HG03442 (cell line): ENCODE data around the gene ADH6.
"Not testable (repeated sequence)": the region's sequence is repeated elsewhere in the genome, so short reads cannot be mapped to it uniquely, and the experiment has no call there.

ENCODE experiments used
- ATAC-seq: cut with Tn5 transposase; IDR thresholded peaks from one replicate; pipeline ENCODE4 v1.9.1; 2021; ENCODE audit warnings: mild to moderate bottlenecking, moderate library complexity; ENCODE audit not compliant: unreplicated experiment

The ADH6 gene

DNA sequence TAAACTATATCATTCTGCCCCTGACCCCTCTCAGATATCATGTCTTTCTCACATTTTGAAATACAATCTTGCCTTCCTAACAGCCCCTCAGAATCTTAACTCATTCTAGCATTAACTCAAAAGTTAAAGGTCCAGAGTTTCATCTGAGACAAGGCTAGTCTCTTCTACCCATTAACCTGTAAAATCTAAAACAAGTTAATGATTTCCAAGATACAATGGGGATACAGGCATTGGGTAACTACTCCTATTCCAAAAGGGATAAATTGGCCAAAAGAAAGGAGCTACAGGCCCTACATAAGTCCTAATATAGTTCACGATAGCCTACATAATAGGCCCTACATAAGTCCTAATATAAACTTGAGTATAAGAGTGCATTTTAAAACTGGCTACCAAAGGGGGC, 18.9 kb downstream of the ADH6 start:
- ATAC-seq, result no peak

DNA sequence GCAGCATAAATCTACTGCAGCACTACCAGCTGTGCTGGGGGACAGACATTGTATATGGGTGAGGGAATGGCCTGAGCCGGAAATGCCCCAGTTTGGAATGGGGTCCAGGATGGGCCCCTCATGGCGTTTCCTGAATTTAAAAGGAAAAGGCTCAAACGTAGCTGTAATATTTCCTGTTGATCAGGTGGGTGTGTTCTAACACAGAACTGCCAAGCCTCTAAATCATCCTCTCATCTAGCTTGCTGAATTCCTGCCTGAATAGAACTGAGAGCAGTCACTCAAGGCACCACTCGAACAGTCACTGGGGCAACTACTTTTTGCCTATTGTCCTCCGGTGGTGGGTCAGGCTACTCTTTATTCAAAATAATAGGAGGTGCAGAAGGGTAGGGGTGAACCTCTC, 28.7 kb downstream of the ADH6 start:
- no peak for ATAC-seq

DNA sequence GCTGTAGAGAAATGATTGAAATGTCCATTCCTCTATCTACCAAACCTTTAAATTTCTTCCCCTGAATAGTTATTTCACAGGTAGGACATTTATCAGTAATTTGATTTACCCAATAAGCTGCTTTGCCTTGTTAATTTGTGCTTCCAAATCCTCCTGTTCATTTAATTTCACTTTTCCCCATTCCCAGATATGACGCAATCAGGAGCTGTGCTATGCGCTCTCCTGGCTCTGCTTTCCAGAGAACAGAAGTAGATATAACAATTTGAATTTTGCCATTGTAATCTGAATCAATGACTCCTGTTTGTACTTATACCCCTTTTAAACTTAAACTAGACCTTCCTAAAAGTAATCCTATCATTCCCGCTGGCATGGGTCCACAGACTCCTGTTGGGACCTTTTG, 29.1 kb downstream of the ADH6 start:
- ATAC-seq, result not testable (repeated sequence)

DNA sequence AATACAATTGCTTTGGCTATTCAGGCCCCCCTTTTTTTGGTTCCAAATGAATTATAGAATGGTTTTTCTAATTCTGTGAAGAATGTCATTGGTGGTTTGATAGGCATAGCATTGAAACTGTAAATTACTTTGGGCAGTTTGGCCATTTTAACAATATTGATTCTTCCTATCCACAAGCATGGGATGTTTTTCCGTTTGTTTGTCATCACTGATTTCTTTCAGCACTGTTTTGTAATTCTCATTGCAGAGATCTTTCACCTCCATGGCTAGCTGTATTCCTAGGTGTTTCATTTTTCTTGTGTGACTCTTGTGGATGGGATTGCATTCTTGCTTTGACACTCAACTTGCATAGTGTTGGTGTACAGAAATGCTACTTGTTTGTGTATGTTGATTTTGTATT, 33.0 kb downstream of the ADH6 start:
- ATAC-seq, result no peak

DNA sequence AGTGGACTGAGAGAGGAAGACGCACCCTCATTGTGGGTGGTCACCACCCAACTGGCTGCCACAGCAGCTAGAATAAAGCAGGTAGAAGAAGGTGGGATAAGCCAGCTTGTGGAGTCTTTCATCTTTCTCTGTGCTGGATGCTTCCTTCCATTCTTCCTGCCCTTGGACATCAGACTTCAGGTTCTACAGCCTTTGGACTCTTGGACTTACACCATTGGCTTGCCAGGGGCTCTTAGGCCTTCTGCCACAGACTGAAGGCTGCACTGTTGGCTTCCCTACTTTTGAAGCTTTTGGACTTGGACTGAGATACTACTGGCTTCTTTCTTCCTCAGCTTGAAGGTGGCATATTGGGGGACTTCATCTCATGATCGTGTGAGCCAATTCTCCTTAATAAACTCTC, 33.5 kb downstream of the ADH6 start:
- ATAC-seq, result no peak

DNA sequence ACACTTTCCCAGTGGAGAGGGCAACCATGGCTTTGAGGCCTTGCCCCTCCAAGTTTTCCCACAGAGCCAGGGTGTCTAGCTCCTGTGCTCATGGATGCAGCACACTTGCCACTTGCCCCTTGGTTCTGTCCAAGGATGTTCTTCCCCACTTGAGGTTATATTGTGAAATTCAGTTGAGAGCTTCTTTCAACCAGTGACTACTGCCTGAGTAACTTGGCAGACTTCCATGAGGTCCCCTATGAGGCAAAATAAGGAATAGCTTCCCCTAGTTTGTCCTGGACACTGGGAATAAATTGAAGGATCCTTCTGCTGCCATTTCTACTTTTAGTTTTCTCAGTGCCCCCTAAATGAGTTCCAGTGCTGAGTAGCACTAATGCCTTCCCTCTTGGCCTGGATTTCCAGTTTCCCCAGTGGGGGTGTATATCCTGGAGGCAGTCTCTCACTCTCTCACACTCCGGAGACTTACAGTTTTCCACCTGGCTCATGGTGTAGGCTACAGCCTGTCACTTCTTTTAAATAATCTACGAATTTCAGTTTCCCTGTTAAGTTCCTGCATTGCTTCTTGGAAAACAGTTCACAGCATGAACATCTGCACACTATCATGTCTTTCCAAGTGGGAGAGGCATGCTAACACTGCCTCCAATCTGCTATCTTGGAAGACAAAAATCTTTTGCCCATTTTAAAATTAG, 38.5 kb downstream of the ADH6 start:
- ATAC-seq, result no peak

DNA sequence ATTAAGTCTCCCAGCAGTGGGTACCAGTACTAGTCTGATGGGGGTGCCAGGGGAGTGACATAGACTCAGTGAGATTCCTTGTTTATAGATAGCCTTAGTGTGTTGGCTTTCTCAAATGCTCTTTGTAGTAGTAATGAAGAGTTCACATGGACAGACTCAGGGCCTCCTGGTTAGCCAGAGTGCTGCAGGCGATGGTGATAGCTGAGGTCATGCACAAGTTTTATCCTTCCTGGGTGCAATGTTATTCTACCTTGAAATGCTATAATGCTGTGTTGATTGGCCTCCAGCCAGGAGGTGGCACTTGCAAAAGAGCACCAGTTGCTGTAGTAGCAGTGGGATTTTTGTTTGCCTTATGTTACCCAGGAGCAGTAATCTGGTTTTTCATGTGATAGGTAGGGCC, 39.4 kb downstream of the ADH6 start:
- no peak for ATAC-seq

DNA sequence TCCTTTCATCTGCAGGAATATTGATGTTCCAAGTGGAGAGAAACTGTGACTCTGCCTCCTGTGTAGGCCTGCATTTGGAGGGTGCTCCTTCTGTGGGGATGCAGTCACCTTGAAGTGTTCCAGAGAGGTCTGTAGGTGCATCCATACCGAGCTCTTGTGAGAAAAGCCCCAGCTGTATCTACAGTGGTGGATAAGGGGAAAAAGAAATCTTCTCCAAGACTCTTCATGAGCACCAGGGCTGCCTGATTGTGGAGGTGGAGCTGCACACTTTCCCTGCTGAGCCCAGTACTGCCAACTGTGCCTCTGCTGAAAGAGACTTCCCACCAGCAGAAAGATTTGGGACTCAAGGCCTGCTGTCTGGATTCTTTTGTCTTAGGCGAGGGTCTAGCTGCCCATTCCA, 39.9 kb downstream of the ADH6 start:
- ATAC-seq, result no peak

DNA sequence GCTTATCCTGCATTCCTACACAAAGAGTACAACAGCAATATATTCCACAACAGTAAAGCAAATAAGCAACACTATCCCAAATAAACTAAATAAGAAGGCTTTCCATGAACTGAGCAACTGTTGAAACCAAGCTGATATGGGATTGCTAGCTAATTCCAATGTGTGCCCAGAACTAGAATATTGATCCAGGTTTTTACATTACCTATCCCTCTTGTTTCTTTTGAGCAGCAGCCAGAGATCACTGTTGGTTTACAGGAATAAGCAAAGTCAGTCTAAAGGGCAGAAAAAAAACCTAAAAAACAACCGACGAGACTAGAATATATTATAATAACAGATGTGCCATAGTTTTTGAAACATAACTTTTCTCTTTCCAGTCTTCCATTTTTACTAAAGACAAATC, 52.5 kb downstream of the ADH6 start:
- no peak for ATAC-seq

DNA sequence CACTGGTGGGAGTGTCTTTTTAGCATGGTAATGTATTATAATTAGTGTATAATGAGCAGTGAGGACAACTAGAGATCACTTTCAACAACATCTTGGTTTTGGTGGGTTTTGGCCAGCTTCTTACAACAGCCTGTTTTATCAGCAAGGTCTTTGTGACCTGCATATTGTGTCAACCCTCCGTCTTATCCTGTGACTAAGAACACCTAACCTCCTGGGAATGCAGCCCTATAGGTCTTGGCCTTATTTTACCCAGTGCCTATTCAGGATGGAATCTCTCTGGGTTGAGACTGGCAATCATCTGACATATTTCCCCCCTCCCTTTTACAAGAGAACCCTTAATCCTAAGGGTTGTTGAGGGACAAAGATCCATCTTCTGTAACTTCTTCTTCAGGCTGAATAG, 53.1 kb downstream of the ADH6 start:
- no peak for ATAC-seq

DNA sequence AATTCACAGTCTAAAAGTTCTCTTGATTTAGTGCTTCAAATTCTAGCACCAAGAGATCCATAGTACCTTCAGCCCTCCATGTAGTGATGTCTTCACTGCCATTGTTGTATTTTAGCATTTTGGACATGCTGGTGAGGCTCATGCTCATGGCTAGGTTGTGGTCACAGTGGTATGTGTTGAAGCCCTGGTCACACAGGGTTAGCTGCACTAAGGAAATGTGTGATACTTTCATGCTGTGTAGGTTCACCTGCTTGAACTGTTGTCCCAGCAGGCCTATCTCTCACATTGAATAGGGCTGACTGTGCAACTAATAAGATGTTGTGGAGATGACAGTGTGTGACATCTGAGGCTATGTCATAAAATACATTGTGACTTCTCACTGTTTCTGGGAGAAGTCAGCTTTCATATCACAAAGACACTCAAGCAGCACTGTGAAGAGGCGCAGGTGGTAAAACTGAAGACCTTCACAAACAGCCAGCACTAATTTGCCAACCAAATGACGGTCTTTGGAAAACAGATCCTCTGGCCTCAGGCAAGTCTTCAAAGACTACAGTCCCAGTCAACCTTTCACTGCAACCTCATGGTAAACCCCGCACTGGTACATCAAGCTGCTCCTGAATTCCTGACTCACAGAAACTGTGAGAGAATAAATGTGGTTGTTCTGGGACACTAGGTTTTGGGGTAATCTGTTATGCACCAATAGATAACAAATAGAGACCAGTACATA, 57.5 kb downstream of the ADH6 start:
- no peak for ATAC-seq

DNA sequence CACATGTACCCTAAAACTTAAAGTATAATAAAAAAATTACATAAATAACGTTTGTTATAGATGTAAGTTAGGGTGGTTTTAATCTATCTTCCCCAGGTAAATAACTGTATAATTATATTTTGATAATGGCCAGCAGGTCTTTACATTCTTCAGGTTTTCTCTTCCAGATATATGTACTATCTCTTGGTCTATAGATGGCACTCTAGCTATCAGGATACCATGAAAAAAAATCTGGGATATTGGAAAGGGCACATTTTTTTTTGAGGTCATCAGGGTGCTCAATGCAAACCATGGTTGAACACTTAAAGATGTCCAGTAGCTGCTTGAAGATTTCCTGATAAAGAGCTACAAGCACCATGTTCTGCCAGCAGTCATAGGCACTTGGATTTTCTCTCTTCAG, 59.3 kb downstream of the ADH6 start:
- ATAC-seq, result no peak

DNA sequence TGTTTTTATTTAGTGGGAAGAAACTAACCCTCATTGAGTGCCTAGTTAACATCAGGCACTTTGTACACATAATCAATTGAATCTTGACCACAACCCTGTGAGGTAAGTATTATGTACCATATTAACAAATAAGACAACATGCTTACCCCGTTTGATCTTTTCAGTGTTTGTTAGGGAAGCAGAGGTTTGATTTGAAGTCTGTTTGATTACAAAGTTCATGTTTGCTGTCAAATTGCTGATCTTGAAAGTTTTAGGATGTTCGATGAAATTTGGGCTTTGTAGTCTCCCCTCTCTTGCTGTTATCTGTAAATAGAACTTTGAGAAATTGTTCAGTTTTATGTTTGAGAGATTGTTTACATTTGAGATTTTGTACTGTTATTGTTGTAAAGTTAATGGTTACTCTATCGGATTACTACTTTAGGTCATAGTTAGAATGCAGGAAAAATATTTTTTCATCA, 61.5 kb downstream of the ADH6 start:
- no peak for ATAC-seq

DNA sequence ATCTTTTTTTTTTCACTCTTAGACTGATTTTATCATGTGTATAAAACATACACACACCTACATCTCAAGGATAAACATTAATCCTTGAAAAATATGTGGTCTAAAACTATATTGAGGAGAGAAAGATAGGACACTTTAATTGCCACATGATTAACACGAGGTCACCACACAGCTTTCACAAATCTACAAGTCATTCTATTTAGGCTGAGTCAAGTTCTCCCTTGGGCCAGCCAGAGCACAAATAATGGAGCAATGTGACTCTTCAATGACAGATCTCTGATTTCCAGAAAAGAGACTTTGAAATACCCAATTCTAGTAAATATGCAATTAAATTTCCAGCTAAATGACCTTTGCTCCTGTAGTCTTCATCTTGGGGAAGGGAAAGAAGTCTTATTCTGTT, 62.1 kb downstream of the ADH6 start:
- ATAC-seq, result no peak

DNA sequence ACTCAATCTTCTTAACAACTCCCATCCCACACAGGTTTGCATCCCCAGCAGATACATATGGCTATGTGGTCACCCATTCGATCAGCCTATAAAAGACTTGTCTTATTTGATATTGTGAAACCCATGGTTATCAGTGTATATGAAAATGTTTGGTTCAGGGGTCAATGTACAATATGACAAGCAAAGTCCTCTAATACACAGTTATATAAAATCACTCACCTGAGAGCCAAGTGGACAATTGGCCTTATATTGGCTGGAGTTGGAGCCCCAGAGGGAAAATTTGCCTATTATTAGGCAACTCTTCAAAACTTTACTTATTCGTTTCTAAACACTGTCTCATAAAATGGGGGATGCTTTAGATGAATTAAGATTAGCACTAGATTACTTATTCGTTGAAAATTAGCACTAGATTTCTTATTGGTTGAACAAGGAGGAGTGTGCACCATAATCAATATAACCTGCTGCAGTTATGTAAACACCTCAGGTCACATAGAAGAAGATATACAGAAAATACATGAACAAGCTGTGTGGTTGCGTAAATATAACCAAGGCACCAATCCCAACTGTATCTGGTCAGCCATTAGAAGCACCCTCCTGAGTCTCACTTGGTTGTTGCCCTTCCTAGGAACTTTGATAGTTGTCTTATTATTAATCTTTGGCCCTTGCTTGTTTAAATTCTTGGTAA, 64.2 kb downstream of the ADH6 start:
- no peak for ATAC-seq
